D721Med (cell line): ENCODE measurements around the gene SLC29A3.

ENCODE experiments used
- DNase-seq: peaks from one replicate; pipeline ENCODE4 v3.0.0; 2011; ENCODE audit warnings: low spot score; ENCODE audit not compliant: insufficient read length
- FAIRE-seq: peaks from 2 replicates; lab custom pipeline; 2011; peaks lifted over from hg19 to GRCh38; lab: Jason Lieb, UNC
- CTCF ChIP-seq: IDR thresholded peaks from 2 replicates; pipeline ENCODE4 v1.5.1; 2012; ENCODE audit warnings: mild to moderate bottlenecking, control low read depth; ENCODE audit not compliant: insufficient read depth; ENCODE audit errors: missing control alignments

SLC29A3 gene

GRCh38 chr10:71290806-71291527 lies 28.1 kb upstream of the SLC29A3 start:
- no peak for FAIRE-seq
- TF ChIP-seq CTCF = no peak
- DNase-seq = no peak

- FAIRE-seq = no peak
- TF ChIP-seq CTCF = no peak
- no peak for DNase-seq
Observed at GRCh38 chr10:71291528-71291900, 27.5 kb upstream of the SLC29A3 start.

- TF ChIP-seq CTCF = no peak
Observed at GRCh38 chr10:71292624-71293445, 26.2 kb upstream of the SLC29A3 start.

GRCh38 chr10:71293446-71294084 lies 25.5 kb upstream of the SLC29A3 start:
- DNase-seq = no peak
- FAIRE-seq = no peak
- no peak for TF ChIP-seq CTCF

More at GRCh38 chr10:71292624-71293445, 26.2 kb upstream of the SLC29A3 start:
- DNase-seq (no peak), FAIRE-seq (no peak)

GRCh38 chr10:71294091-71294561 lies 24.9 kb upstream of the SLC29A3 start:
- no peak for FAIRE-seq
- no peak for TF ChIP-seq CTCF
- DNase-seq = no peak

GRCh38 chr10:71294856-71295255 lies 24.2 kb upstream of the SLC29A3 start:
- no peak for DNase-seq
- no peak for FAIRE-seq
- no peak for TF ChIP-seq CTCF
